Prostate gland (tissue), 2 donors: ENCODE measurements around the gene FHIT. TPM values are rescaled to one million over a fixed set of nuclear protein-coding genes. Genes with fewer than 3 reads are reported as not detected.

ENCODE experiments used
- DNase-seq: peaks from one replicate; pipeline ENCODE4 v3.0.0-alpha.2; 2019; ENCODE audit warnings: low spot score
- H3K27ac ChIP-seq, 2 donors: fragments of 200-600 bp; sonication (generic); 2 replicates each; pipeline ENCODE4 v1.5.1; 2017 to 2019
- H3K27me3 ChIP-seq: fragments of 200-600 bp; sonication (generic); replicated peaks from 2 replicates; pipeline ENCODE4 v1.5.1; 2019; ENCODE audit not compliant: insufficient read depth
- H3K36me3 ChIP-seq, 2 donors: fragments of 200-600 bp; sonication (generic); 1 replicate in 1 of 2; 2 replicates in 1 of 2; pipeline versions ENCODE4 v1.5.1 to v1.8.1; 2017 to 2019
- H3K4me1 ChIP-seq: fragments of 200-600 bp; sonication (generic); replicated peaks from 2 replicates; pipeline ENCODE4 v1.5.1; 2019
- H3K4me3 ChIP-seq, 2 donors: fragments of 200-600 bp; sonication (generic); 2 replicates each; pipeline ENCODE4 v1.5.1; 2017 to 2019
- H3K9me3 ChIP-seq: fragments of 200-600 bp; sonication (generic); 2 replicates; pipeline ENCODE4 v1.5.1; 2017
- CTCF ChIP-seq, 4 experiments: fragments of 200-600 bp in 2 of 4; fragments of 450-650 bp in 2 of 4; sonication (generic) in 2 of 4; IDR thresholded peaks; 1 replicate in 3 of 4; 2 replicates in 1 of 4; pipeline ENCODE4 v1.5.1; 2016 to 2019; ENCODE audit warnings: antibody characterized with exemption in 4 of 4, mild to moderate bottlenecking in 2 of 4, moderate library complexity in 2 of 4
- POLR2A ChIP-seq: fragments of 450-650 bp; IDR thresholded peaks from one replicate; pipeline ENCODE4 v1.6.1; 2016; ENCODE audit warnings: antibody characterized with exemption, mild to moderate bottlenecking
- POLR2AphosphoS5 ChIP-seq: sonication (generic); formaldehyde crosslinking; IDR thresholded peaks from one replicate; pipeline ENCODE4 v1.6.1; 2017; ENCODE audit warnings: antibody characterized with exemption
- WGBS: methylation state at CpG from one replicate; pipeline ENCODE4 v1.1.5; 2018; 5-methylcytosine and 5-hydroxymethylcytosine counted together
- intact Hi-C: fragments of 100-400 bp; cut with DNase I; formaldehyde crosslinking; loops from one replicate; pipeline ENCODE4 v1.14.2; 2022
- total RNA-seq, 2 donors: library from RNA; depleted of rRNA; stranded (reverse); fragments of >200 nt; gene quantifications; one replicate each; pipeline ENCODE4 v1.1.0, GENCODE V29; 2016

FHIT gene
- total RNA-seq, 2 donors from 2014 or later = 6.4 to 10.4 TPM

- Histone ChIP-seq H3K36me3 (no peaks in the 10 kb centered on the region), H3K27ac (no peak overlapping the region), H3K4me1 (no peaks in the 10 kb centered on the region), H3K27me3 (no peaks in the 10 kb centered on the region), H3K4me3 (no peak overlapping the region), H3K9me3 (no peaks in the 10 kb centered on the region)
- no peak for DNase-seq
- TF ChIP-seq POLR2AphosphoS5 = no peak
- TF ChIP-seq POLR2A = no peak
- no peak for TF ChIP-seq CTCF (IDR thresholded peaks at IDR 0.05)
- 70% methylated on average over 6 of the region's 6 CpGs for WGBS
- intact Hi-C loops = no loop called here
Observed at GRCh38 chr3:61078048-61078752, 173.1 kb downstream of the FHIT start.

GRCh38 chr3:61077551-61077950 is 173.7 kb downstream of the FHIT start:
- Histone ChIP-seq H3K36me3 (no peaks in the 10 kb centered on the region), H3K4me1 (no peaks in the 10 kb centered on the region), H3K27me3 (no peaks in the 10 kb centered on the region), H3K27ac (no peak overlapping the region), H3K4me3 (no peak overlapping the region), H3K9me3 (no peaks in the 10 kb centered on the region)
- no peak for DNase-seq
- TF ChIP-seq POLR2AphosphoS5 = no peak
- no peak for TF ChIP-seq POLR2A
- TF ChIP-seq CTCF (IDR thresholded peaks at IDR 0.05) = no peak
- intact Hi-C loops = no loop called here
- WGBS = 69% methylated on average over 1 of the region's 1 CpG

GRCh38 chr3:61074783-61075182 is 176.5 kb downstream of the FHIT start:
- intact Hi-C loops = no loop called here
- H3K4me3 ChIP-seq = no peak overlapping the region
- no peaks in the 10 kb centered on the region for H3K9me3 ChIP-seq
- H3K27ac ChIP-seq = no peak overlapping the region
- no peaks in the 10 kb centered on the region for H3K27me3 ChIP-seq
- no peaks in the 10 kb centered on the region for H3K36me3 ChIP-seq
- no peaks in the 10 kb centered on the region for H3K4me1 ChIP-seq
- DNase-seq = no peak
- 67% methylated on average over 3 of the region's 3 CpGs for WGBS
- no peak for TF ChIP-seq CTCF (IDR thresholded peaks at IDR 0.05)

GRCh38 chr3:61073566-61074165 is 177.6 kb downstream of the FHIT start:
- H3K4me3 ChIP-seq = no peak overlapping the region
- H3K27me3 ChIP-seq = no peaks in the 10 kb centered on the region
- 93% methylated on average over 4 of the region's 4 CpGs for WGBS
- intact Hi-C loops = no loop called here
- no peak for DNase-seq
- H3K9me3 ChIP-seq = no peaks in the 10 kb centered on the region
- no peaks in the 10 kb centered on the region for H3K36me3 ChIP-seq
- H3K4me1 ChIP-seq = no peaks in the 10 kb centered on the region
- H3K27ac ChIP-seq = no peak overlapping the region
- no peak for TF ChIP-seq CTCF (IDR thresholded peaks at IDR 0.05)
- no peak for TF ChIP-seq POLR2A

- WGBS = 94% methylated on average over 4 of the region's 4 CpGs
- no peaks in the 10 kb centered on the region for H3K4me1 ChIP-seq
- intact Hi-C loops = no loop called here
- no peak overlapping the region for H3K4me3 ChIP-seq
- H3K36me3 ChIP-seq = no peaks in the 10 kb centered on the region
- H3K9me3 ChIP-seq = no peaks in the 10 kb centered on the region
- TF ChIP-seq CTCF (IDR thresholded peaks at IDR 0.05) (no peak), POLR2AphosphoS5 (no peak), POLR2A (no peak)
- H3K27me3 ChIP-seq = no peaks in the 10 kb centered on the region
- no peak overlapping the region for H3K27ac ChIP-seq
- DNase-seq = no peak
Observed at GRCh38 chr3:61068084-61068483, 183.2 kb downstream of the FHIT start.
